ENCODE measurements around the gene P4HB. TPM values are rescaled to one million over a fixed set of nuclear protein-coding genes. Genes with fewer than 3 reads are reported as not detected.

The P4HB gene
- 208 TPM for total RNA-seq

- no peak for DNase-seq
These were observed at the start of gene P4HB for GRCh38 chr17:81859906-81860755. TSS of gene P4HB (minus strand) at chr17:81860535. CDS start at chr17:81860471, 64 bp downstream.

GRCh38 chr17:81909231-81909630 is 48.9 kb upstream of the P4HB start:
- no peak for DNase-seq

DNA sequence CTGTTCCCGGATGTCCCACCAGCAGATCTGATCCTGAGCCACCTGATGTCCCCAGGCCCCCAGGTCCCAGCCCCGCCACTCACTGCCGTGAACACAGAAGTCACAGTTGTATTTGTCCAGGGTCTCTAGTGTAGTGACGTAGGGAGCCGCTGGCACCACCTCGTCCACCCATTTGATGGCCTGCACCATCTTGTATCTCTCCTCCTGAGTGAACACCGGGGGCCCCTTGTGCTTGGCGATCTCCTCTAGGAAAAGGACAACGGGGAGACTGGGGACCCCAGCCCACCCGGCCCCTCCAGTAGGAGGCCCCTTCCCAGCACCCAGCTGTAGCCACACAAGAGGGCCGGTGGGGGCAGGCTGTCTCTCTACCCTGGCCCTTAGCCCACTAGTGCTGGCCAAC is 48.5 kb upstream of the P4HB start:
- DNase-seq = no peak

- no peak for DNase-seq
These were observed 47.1 kb upstream of the P4HB start for GRCh38 chr17:81907219-81908145.

DNA sequence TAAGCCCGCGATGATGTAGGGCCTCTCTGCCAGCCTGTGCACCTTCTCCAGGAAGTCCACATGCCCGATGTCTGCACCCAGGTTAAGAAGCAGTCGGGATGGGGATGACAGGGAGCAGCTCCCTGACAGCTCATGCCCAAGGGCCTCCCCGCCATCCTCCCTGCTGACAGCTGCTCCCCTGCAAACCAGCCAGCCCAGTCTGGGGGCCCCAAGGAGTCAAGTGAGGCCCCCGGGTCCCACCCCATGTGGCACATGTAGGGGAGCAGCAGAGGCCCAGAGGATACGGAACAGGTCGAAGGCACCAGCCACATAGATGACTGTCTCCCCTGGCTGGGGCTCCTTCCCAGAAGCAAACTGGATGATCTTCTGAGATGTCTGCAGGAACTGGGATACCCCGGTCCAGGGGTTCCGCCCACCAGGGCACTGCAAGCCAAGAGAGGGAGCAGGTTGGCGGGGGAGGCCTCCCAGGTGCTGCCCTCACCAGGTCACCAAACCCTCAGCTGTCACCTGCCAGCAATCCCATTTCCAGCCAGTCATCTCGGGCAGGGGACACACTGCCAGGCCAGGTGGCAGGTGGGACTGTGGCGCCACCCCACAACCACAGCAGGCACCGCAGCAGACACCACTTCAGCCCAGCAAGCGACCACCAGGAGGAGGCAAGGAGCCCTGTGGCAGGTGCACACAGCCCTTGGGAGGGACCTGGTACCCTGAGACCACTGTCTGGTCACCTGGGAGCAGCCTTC is 46.3 kb upstream of the P4HB start:
- DNase-seq = no peak

DNA sequence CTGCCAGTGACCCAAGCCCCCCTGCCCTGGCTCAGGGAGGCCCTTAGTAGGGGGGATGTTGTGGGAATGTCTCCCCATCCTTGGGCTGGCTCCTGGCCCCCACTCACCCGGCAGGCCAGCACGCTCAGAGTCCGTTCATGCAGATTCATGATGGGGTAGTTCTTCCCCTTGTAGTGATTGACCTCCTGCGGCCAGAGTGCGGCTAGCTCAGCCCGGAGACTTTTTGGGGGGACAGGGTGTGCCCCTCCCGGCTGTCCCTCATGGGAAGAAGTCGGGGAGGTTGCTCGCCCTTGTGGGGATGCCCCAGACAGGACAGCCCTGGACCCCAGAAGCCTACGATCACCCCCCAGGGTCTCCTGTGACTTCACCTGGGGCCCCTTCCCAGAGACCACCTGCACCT is 45.7 kb upstream of the P4HB start:
- DNase-seq = no peak

DNA sequence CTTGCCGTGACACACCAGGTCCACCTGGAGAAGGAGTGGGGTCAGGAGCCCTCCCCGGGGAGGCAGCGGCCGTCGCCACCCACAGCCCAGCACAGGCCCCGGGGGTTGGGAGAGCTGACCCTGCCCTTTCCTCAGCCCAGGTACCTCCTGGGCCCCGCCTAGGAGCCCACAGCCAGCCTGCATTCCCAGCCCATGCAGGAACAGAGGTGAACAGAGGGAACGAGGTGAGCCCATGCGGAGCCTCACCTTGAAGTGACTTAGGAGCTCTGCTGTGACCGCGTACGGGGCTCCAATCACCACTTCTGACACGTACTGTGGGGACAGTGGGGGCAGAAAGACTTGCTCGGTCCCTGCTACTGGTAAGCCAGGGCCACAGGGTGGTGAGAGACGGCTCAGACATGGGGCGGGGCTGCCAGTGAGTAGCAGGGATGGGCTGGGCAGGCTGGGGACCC is 45.1 kb upstream of the P4HB start:
- no peak for DNase-seq

GRCh38 chr17:81904600-81905423 is 44.5 kb upstream of the P4HB start:
- no peak for DNase-seq

DNA sequence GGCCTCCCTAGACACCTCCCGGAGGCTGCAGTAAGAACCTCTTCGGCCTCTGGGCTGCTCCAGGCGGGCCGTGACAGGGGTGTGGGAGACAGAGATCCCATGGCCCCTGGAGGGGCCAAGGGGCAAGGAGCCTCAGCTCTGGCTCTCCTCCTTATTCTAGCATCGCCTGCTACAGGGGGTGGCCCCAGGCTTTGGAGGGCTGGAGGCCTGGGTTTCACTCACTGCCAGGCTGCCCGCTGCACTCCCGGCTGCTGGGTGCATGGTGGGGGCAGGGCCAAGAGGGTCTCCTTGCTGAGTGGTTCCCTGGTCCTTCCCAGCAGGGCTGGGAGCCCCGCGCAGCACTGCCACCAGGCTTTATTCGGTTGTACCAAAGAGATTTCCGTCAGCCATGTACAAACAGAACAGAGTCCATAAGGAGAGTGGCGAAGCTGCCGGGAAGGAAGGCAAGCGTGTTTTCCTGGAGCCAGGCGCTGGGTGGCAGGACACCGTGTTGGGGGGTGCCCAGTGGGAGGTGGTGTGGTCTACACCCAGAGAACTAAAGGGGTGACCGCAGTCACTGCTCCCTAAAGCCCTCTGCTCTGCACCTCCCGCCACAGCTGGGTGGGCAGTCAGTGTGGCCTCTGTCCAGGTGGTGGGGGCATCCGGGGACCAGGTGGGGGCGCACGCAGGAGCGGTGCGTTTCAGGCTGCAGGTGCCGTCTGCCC is 43.7 kb upstream of the P4HB start:
- DNase-seq = no peak

DNA sequence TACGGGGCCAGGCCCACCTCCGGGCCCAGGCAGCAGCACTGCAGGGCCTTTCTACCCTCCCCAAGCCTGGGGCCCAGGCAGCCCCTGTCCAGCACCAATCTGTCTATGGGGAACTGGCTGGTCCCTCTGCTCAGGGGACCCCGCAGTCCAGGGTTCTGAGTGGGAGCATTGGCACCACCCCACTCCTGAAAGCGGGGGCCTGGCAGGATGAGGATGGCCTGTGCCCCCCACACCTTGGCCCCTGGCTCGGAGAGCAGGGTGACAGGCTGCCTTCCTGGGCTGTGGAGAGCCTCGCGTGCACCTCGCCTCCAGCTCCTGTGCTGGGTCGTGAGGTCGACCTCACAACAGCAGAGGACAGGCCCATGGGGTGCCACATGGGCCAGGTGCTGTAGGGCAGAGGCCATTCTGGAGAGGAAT is 43.1 kb upstream of the P4HB start:
- DNase-seq = no peak

GRCh38 chr17:81902653-81903414 is 42.5 kb upstream of the P4HB start:
- no peak for DNase-seq

- no peak for DNase-seq
These were observed 41.8 kb upstream of the P4HB start, which contains the start of gene NPB for GRCh38 chr17:81902023-81902652. TSS of gene NPB (plus strand) at chr17:81902238. CDS start at chr17:81902278, 40 bp downstream.

GRCh38 chr17:81901167-81902022 is 41.1 kb upstream of the P4HB start:
- DNase-seq = no peak

- no peak for DNase-seq
These were observed 40.0 kb upstream of the P4HB start for GRCh38 chr17:81900181-81900820.

- DNase-seq = no peak
These were observed 39.3 kb upstream of the P4HB start for GRCh38 chr17:81899514-81900166.

DNA sequence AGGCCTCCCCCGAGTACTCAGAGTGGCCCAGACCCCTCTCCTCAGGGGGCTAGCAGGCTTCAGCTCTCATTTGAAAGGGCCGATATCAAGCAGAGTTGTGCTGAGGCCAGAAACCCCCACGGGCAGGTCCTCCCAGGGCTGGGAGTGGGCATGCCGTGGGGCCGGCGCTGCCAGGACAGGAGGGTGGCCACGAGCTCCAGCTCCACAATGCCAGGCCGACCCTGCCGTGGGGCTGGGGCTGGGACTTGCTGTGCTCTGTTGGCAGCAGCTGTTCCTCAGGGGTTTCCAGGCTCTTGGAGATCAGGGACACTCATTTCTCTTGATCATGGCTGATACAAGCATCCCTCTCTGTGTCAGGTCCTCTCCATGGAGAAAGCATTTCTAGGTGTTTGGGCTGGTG is 38.5 kb upstream of the P4HB start:
- no peak for DNase-seq
